PC-9 (cell line): ENCODE results near the gene TDRD9.

Experiments used
- EZH2 ChIP-seq: fragments of 200-600 bp; sonication (generic); IDR thresholded peaks from 2 replicates; pipeline ENCODE4 v1.8.0; 2017; ENCODE audit warnings: antibody characterized with exemption, low read depth
- TF ChIP-seq, protein P1 (sequence below): fragments of 200-600 bp; sonication (generic); conservative IDR thresholded peaks from 2 replicates; pipeline ENCODE4 v1.6.1; 2017; ENCODE audit warnings: mixed run types, antibody characterized with exemption, mild to moderate bottlenecking, moderate library complexity

DNA sequence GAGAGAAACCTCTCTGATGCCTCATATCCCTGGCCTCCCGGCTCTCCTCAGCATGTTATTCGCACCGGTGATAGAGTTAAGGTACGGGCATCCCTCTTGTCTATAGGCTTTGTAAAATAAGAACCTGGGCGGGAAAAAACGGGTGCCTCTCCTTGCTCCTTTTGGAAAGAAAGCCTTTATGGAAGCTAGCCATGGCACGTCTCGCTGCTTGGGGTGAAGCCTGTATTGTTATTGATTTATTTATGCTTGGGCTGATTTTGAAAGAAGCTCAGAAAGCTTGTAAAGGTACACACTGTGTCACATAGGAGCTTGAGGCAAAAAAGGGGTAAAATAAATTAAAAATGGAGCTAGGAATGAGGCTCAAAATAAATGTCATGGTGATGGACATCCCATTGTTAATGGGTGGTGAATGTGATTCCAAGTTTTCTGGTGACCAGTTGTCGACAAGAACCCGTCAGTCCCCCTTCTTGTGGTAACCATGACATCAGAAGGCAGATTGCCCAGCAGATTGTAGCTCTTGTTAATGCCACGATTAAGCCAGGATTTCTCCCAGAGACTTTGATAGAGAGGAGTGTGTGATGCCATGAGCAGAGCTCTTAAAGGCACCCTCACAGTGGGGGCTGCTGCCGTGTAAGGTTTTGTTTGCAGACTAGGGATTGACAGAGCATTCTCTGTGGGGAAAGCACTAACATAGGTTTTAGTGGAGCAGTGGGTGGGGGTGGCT is 106.9 kb downstream of the TDRD9 start:
- TF ChIP-seq, protein P1, sequence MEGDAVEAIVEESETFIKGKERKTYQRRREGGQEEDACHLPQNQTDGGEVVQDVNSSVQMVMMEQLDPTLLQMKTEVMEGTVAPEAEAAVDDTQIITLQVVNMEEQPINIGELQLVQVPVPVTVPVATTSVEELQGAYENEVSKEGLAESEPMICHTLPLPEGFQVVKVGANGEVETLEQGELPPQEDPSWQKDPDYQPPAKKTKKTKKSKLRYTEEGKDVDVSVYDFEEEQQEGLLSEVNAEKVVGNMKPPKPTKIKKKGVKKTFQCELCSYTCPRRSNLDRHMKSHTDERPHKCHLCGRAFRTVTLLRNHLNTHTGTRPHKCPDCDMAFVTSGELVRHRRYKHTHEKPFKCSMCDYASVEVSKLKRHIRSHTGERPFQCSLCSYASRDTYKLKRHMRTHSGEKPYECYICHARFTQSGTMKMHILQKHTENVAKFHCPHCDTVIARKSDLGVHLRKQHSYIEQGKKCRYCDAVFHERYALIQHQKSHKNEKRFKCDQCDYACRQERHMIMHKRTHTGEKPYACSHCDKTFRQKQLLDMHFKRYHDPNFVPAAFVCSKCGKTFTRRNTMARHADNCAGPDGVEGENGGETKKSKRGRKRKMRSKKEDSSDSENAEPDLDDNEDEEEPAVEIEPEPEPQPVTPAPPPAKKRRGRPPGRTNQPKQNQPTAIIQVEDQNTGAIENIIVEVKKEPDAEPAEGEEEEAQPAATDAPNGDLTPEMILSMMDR: no peak
- TF ChIP-seq EZH2: no peak
